AG08395 (cell line): Measurements from ENCODE around the gene PCDHGA12.
A peak's percentile ranks its signal among the peaks of the same experiment; 100 is the strongest.
"Not testable (repeated sequence)": the region's sequence is repeated elsewhere in the genome, so short reads cannot be mapped to it uniquely, and the experiment has no call there.

Source experiments
- DNase-seq: peaks from one replicate; pipeline ENCODE4 v3.0.0; 2012; ENCODE audit warnings: mixed read lengths, low spot score

The PCDHGA12 gene

GRCh38 chr5:141407790-141408505, 22.4 kb upstream of the PCDHGA12 start, which contains the start of gene PCDHGB6:
PCDHGB6 (plus strand) TSS chr5:141408021; CDS start chr5:141408203, 182 bp downstream.
- peak; percentile 14 for DNase-seq

- DNase-seq = no peak
Observed at GRCh38 chr5:141409598-141410306, 20.6 kb upstream of the PCDHGA12 start.

DNA sequence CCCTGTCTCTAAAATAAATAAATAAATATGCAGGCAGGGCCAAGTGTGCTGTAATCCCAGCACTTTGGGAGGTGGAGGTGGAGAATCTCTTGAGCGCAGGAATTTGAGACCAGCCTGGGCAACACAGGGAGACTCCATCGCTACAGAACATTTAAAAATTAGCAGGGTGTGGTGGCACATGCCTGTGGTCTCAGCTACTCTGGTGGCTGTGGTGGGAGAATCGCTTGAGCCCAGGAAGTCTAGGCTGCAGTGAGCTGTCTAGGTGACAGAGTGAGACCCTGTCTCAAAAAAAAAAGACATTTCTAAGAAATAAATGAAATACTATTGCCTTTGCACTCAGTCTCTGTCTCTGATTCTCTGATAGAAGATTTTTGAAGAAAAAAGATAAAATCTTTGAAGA, 18.7 kb upstream of the PCDHGA12 start:
- DNase-seq = no peak

GRCh38 chr5:141412854-141413539, 17.3 kb upstream of the PCDHGA12 start, which contains the start of gene PCDHGA10:
PCDHGA10 (plus strand) TSS chr5:141412987; CDS start chr5:141413176, 189 bp downstream.
- peak; percentile 67 for DNase-seq

DNA sequence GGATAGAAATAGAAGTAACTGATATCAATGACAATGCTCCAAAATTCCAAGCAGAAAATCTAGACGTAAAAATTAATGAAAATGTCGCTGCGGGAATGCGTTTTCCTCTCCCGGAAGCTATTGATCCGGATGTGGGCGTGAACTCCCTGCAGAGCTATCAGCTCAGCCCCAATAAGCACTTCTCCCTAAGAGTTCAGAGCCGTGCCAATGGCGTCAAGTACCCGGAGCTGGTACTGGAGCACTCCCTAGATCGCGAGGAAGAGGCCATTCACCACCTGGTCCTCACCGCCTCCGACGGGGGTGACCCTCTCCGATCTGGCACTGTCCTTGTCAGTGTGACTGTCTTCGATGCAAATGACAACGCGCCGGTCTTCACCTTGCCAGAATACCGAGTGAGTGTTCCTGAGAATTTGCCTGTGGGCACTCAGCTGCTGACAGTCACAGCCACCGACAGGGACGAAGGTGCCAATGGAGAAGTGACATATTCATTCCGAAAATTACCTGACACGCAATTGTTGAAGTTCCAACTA, 16.7 kb upstream of the PCDHGA12 start:
- no peak for DNase-seq

DNA sequence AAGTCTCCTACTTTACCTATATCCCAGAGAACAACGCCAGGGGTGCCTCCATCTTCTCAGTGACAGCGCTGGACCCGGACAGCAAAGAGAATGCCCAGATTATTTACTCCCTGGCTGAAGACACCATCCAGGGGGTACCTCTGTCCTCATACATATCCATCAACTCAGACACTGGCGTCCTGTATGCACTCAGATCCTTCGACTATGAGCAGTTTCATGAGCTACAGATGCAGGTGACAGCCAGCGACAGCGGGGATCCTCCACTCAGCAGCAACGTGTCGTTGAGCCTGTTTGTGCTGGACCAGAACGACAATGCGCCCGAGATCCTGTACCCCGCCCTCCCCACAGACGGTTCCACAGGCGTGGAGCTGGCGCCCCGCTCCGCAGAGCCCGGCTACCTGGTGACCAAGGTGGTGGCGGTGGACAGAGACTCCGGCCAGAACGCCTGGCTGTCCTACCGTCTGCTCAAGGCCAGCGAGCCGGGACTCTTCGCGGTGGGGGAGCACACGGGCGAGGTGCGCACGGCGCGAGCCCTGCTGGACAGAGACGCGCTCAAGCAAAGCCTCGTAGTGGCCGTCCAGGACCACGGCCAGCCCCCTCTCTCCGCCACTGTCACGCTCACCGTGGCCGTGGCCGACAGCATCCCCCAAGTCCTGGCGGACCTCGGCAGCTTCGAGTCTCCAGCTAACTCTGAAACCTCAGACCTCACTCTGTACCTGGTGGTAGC, 15.6 kb upstream of the PCDHGA12 start:
- not testable (repeated sequence) for DNase-seq

GRCh38 chr5:141415275-141415618, 15.1 kb upstream of the PCDHGA12 start:
- DNase-seq = not testable (repeated sequence)

DNA sequence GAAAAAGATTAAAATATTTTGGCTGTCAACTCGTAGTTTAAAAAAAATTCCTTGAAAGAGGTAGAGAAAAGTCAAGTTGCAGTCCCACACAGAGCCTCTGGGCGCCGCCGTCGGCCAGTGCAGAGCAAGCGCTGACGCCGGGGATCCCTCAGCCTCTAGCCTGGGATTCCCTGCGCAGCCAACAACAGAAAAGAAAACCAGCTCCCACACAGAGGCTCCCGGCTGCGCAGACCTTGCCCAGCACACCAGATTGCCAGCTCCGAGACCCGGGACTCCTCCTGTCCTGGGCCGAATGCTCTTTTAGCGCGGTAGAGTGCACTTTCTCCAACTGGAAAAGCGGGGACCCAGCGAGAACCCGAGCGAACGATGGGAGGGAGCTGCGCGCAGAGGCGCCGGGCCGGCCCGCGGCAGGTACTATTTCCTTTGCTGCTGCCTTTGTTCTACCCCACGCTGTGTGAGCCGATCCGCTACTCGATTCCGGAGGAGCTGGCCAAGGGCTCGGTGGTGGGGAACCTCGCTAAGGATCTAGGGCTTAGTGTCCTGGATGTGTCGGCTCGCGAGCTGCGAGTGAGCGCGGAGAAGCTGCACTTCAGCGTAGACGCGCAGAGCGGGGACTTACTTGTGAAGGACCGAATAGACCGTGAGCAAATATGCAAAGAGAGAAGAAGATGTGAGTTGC, 12.7 kb upstream of the PCDHGA12 start, which contains the start of gene PCDHGB7:
Gene PCDHGB7, plus strand, starts transcription at position 184 of the 679 bp plus-strand sequence. Its CDS starts 183 bp downstream, at position 367.
- DNase-seq = peak; percentile 72

DNA sequence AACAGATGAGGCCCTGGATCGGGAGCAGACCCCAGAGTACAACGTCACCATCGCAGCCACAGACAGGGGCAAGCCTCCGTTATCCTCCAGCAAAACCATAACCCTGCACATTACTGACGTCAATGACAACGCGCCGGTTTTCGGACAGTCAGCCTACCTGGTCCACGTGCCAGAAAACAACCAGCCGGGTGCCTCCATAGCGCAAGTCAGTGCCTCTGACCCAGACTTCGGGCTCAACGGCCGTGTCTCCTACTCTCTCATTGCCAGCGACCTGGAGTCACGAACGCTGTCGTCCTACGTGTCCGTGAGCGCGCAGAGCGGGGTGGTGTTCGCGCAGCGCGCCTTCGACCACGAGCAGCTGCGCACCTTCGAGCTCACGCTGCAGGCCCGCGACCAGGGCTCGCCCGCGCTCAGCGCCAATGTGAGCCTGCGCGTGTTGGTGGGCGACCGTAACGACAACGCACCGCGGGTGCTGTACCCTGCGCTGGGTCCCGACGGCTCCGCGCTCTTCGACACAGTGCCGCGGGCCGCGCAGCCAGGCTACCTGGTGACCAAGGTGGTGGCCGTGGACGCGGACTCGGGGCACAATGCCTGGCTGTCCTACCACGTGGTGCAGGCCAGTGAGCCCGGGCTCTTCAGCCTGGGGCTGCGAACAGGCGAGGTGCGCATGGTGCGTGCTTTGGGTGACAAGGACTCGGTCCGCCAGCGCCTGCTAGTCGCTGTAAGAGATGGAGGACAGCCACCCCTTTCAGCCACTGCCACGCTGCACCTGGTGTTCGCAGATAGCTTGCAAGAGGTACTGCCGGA, 11.0 kb upstream of the PCDHGA12 start:
- DNase-seq = no peak

DNA sequence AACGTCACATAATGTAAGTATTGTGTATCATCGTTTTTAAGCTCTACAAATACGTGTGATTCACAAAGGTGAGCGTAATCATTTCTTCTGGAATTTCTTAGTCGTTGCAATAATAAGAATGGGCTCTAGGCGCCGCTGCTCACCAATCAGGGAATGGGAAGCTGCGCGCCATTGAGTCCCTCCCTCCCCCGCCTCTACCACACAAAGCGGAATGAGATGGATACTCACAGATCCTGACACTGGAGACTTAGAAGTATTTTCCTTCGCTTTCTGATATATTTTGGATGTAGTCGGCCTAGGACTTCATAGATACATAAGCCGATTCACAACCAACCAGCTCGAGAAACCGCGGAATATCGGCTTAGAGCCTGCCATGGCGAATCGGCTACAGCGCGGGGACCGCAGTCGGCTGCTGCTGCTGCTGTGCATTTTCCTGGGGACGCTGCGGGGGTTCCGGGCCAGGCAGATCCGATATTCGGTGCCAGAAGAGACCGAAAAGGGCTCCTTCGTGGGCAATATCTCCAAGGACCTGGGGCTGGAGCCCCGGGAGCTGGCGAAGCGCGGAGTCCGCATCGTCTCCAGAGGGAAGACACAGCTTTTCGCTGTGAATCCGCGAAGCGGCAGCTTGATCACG, 9.3 kb upstream of the PCDHGA12 start, which contains the start of gene PCDHGA11:
Gene PCDHGA11, plus strand, starts transcription at position 197 of the 634 bp plus-strand sequence. Its CDS starts 177 bp downstream, at position 374.
- DNase-seq = peak; percentile 61

DNA sequence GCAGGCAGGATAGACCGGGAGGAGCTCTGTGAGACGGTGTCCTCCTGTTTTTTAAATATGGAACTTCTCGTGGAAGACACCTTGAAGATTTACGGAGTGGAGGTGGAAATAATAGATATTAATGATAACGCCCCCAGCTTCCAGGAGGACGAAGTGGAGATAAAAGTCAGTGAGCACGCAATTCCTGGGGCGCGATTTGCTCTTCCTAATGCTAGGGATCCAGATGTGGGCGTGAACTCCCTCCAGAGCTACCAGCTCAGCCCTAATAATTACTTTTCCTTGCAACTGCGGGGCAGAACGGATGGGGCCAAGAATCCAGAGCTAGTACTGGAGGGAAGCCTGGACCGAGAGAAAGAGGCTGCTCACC, 8.8 kb upstream of the PCDHGA12 start:
- DNase-seq = no peak

DNA sequence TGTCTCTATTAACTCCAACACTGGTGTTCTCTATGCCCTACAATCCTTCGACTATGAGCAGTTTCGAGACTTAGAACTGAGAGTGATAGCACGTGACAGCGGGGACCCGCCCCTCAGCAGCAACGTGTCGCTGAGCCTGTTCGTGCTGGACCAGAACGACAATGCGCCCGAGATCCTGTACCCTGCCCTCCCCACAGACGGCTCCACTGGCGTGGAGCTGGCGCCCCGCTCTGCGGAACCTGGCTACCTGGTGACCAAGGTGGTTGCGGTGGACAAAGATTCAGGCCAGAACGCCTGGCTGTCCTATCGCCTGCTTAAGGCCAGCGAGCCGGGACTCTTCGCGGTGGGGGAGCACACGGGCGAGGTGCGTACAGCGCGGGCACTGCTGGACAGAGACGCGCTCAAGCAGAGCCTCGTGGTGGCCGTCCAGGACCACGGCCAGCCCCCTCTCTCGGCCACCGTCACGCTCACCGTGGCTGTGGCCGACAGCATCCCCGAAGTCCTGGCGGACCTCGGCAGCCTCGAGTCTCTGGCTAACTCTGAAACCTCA, 7.5 kb upstream of the PCDHGA12 start:
- no peak for DNase-seq

DNA sequence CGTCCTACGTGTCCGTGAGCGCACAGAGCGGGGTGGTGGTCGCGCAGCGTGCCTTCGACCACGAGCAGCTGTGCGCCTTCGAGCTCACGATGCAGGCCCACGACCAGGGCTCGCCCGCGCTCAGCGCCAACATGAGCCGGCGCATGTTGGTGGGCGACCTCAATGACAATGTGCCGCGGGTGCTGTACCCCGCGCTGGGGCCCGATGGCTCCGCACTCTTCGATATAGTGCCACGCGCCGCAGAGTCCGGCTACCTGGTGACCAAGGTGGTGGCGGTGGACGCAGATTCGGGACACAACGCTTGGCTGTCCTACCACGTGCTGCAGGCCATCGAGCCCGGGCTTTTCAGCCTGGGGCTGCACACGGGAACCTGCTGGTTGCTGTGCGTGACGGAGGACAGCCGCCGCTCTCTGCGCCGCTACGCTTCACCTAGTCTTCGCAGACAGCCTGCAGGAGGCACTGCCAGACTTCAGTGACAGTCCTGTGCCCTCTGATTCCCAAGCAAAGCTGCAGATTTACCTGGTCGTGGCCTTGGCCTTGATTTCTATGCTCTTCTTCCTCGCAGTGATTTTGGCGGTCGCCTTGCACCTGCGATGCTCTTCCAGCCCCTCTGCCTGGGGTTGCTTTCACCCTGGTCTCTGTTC, 2.4 kb upstream of the PCDHGA12 start:
- no peak for DNase-seq

- no peak for DNase-seq
Observed at GRCh38 chr5:141431286-141431685, 979 bp downstream of the PCDHGA12 start.

GRCh38 chr5:141432308-141432707, 2.0 kb downstream of the PCDHGA12 start:
- DNase-seq = not testable (repeated sequence)

DNA sequence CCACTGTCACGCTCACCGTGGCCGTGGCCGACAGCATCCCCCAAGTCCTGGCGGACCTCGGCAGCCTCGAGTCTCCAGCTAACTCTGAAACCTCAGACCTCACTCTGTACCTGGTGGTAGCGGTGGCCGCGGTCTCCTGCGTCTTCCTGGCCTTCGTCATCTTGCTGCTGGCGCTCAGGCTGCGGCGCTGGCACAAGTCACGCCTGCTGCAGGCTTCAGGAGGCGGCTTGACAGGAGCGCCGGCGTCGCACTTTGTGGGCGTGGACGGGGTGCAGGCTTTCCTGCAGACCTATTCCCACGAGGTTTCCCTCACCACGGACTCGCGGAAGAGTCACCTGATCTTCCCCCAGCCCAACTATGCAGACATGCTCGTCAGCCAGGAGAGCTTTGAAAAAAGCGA, 2.4 kb downstream of the PCDHGA12 start:
- DNase-seq = not testable (repeated sequence)

DNA sequence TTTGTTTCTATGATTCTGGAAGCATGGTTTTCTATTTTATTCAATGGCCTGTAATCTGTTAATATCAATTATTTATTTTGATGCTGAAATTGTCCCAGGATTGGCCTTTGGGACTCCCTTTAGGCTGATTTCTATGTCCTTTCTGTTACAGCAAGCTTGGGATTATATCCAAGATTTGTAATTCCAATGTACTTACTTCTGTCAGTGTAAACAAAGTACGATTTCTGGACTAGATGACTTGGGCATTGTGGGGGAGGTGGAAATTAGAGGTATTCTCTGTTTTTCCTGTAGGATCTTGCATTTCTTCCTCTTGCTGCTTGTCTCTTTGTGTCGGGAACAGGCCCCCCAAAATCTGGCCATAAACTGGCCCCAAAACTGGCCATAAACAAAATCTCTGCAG, 3.7 kb downstream of the PCDHGA12 start:
- DNase-seq = no peak

GRCh38 chr5:141437221-141437620, 6.9 kb downstream of the PCDHGA12 start:
- DNase-seq = no peak
